Right lobe of liver (tissue), 6 donors: ENCODE measurements around the gene UFC1. TPM values are rescaled to one million over a fixed set of nuclear protein-coding genes. Genes with fewer than 3 reads are reported as not detected.
A peak's percentile ranks its signal among the peaks of the same experiment; 100 is the strongest.

Experiments used
- ATAC-seq, 4 donors: fragments of 200-7000 bp; cut with Tn5 transposase; one replicate each; pipeline ENCODE4 v1.9.1; 2020; ENCODE audit warnings: mild to moderate bottlenecking in 4 of 4, moderate library complexity in 4 of 4
- DNase-seq, 3 donors: peaks; one replicate each; pipeline ENCODE4 v3.0.0-alpha.2; 2020
- H3K27ac ChIP-seq, 3 donors: fragments of 200-600 bp; one replicate each; pipeline ENCODE4 v1.8.0; 2022
- H3K27me3 ChIP-seq, 2 donors: fragments of 200-600 bp; one replicate each; pipeline ENCODE4 v1.8.0; 2022
- H3K36me3 ChIP-seq, 4 donors: fragments of 200-600 bp; sonication (generic) in 1 of 4; one replicate each; pipeline versions ENCODE4 v1.5.1 to v1.8.0; 2017 to 2022; ENCODE audit warnings: control low read depth in 1 of 4
- H3K4me1 ChIP-seq, 4 donors: fragments of 200-600 bp; sonication (generic) in 1 of 4; one replicate each; pipeline versions ENCODE4 v1.5.1 to v1.8.0; 2017 to 2022; ENCODE audit warnings: control low read depth in 1 of 4
- H3K4me3 ChIP-seq, 3 donors: fragments of 200-600 bp; one replicate each; pipeline ENCODE4 v1.8.0; 2022
- H3K9me3 ChIP-seq, 4 donors: fragments of 200-600 bp; sonication (generic) in 1 of 4; one replicate each; pipeline versions ENCODE4 v1.5.1 to v1.8.0; 2017 to 2022; ENCODE audit warnings: control low read depth in 1 of 4
- POLR2A ChIP-seq: fragments of 450-650 bp; IDR thresholded peaks from one replicate; pipeline ENCODE4 v1.6.1; 2017; ENCODE audit warnings: antibody characterized with exemption, mild to moderate bottlenecking
- WGBS: methylation state at CpG from one replicate; pipeline ENCODE4 v1.1.6; 2018; ENCODE audit warnings: low coverage, low lambda C conversion rate; ENCODE audit not compliant: insufficient coverage; ENCODE audit errors: missing lambda C conversion rate; 5-methylcytosine and 5-hydroxymethylcytosine counted together
- intact Hi-C, 2 donors: fragments of 100-400 bp; cut with DNase I; formaldehyde crosslinking; loops; one replicate each; pipeline versions ENCODE4 v1.11.2 to v1.14.1; 2022
- total RNA-seq, 6 experiments: library from RNA; depleted of rRNA in 2 of 6; stranded (reverse); fragments of >200 nt in 2 of 6; fragmentation: NEBNext Ultra II Directional in 3 of 6; extraction: Animal tissue kit (Norgen Biotek cat#: 25700) in 3 of 6; gene quantifications; one replicate each; pipeline versions ENCODE4 v1.1.0 to v1.2.4, GENCODE V29; 2016 to 2023
- TF ChIP-seq, protein P1 (sequence below), 4 donors: fragments of 200-600 bp in 3 of 4; fragments of 450-650 bp in 1 of 4; IDR thresholded peaks; one replicate each; pipeline versions ENCODE4 v1.5.1 to v1.8.0; 2016 to 2022; ENCODE audit warnings: antibody characterized with exemption in 4 of 4, mild to moderate bottlenecking in 2 of 4
- donor health status: DM: no; HTN: yes; CAD: no.
- donor health status: DM: no; HTN: no; CAD: no.
- donor health status: DM: no; HTN: no; CAD: no.
- donor health status: DM: no; HTN: yes; CAD: no.
- donor health status: DM: no; HTN: yes; CAD: no.

Gene UFC1
- total RNA-seq, 6 experiments from 2014 or later, result 24.6 to 37.7 (median 35.3) TPM

- peak in 2 of 3 donors; percentile 14 to 46 for DNase-seq
- WGBS, result 96% methylated on average over 4 of the region's 11 CpGs
- Histone ChIP-seq H3K27me3 (no peaks in the 10 kb centered on the region), H3K36me3 (peaks cover 0 to 40% (median 14%) of the 10 kb centered on the region in 4 donors), H3K4me1 (peaks cover 0 to 24% (median 7%) of the 10 kb centered on the region in 4 donors), H3K9me3 (no peaks in the 10 kb centered on the region), H3K27ac (no peak overlapping the region), H3K4me3 (no peak overlapping the region)
- TF ChIP-seq POLR2A, result no peak
- TF ChIP-seq, protein P1, sequence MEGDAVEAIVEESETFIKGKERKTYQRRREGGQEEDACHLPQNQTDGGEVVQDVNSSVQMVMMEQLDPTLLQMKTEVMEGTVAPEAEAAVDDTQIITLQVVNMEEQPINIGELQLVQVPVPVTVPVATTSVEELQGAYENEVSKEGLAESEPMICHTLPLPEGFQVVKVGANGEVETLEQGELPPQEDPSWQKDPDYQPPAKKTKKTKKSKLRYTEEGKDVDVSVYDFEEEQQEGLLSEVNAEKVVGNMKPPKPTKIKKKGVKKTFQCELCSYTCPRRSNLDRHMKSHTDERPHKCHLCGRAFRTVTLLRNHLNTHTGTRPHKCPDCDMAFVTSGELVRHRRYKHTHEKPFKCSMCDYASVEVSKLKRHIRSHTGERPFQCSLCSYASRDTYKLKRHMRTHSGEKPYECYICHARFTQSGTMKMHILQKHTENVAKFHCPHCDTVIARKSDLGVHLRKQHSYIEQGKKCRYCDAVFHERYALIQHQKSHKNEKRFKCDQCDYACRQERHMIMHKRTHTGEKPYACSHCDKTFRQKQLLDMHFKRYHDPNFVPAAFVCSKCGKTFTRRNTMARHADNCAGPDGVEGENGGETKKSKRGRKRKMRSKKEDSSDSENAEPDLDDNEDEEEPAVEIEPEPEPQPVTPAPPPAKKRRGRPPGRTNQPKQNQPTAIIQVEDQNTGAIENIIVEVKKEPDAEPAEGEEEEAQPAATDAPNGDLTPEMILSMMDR (IDR thresholded peaks at IDR 0.05), result no peak
- intact Hi-C loops, result no loop called here
- no peak for ATAC-seq
These were observed 21.1 kb downstream of the UFC1 start for GRCh38 chr1:161174911-161175310.

DNA sequence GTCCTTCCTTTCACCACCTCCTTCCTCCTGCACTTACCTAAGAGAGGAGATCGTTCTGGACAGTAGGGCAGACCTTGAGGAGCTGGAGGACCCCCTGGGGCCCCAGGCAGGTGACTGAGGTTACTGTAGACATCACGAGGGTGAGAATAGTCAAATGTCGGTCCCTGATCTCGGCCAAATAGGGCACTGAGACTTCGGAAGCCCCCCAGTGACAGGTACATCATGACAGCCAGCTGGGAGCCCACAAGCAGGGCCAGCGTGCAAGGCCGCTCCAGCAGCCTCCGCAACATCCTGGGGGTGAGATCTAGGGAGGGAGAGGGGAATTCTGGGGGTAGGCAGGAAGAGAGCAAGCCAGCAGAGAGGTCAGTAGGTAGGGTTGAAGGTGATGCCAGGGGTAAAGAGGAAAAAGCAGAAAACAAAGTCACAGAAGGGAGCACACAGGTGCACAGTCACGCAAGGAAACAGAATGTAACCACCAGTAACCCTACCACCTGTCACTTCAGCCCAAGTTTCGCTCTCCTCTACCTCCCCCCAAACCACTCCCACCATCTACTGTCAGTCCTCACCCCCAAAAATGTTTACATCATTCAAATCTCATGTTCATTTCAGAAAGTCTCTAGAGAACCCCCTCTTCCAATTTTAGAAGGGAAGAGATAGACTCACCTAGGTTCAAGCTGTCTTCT is 22.1 kb downstream of the UFC1 start:
- ATAC-seq (no peak), DNase-seq (peak in 2 of 3 donors; percentile 14 to 40)
- H3K36me3 ChIP-seq, result peaks cover 0 to 34% (median 13%) of the 10 kb centered on the region in 4 donors
- H3K27me3 ChIP-seq, result no peaks in the 10 kb centered on the region
- peaks cover 0 to 24% (median 7%) of the 10 kb centered on the region in 4 donors for H3K4me1 ChIP-seq
- peak overlapping the region in 1 of 3 donors; percentile 80 for H3K27ac ChIP-seq
- WGBS, result 84% methylated on average over 7 of the region's 10 CpGs
- peak overlapping the region in 1 of 3 donors; percentile 72 for H3K4me3 ChIP-seq
- intact Hi-C loops, result no loop called here
- no peaks in the 10 kb centered on the region for H3K9me3 ChIP-seq
- TF ChIP-seq POLR2A, result no peak
- TF ChIP-seq, protein P1 (IDR thresholded peaks at IDR 0.05), result no peak

DNA sequence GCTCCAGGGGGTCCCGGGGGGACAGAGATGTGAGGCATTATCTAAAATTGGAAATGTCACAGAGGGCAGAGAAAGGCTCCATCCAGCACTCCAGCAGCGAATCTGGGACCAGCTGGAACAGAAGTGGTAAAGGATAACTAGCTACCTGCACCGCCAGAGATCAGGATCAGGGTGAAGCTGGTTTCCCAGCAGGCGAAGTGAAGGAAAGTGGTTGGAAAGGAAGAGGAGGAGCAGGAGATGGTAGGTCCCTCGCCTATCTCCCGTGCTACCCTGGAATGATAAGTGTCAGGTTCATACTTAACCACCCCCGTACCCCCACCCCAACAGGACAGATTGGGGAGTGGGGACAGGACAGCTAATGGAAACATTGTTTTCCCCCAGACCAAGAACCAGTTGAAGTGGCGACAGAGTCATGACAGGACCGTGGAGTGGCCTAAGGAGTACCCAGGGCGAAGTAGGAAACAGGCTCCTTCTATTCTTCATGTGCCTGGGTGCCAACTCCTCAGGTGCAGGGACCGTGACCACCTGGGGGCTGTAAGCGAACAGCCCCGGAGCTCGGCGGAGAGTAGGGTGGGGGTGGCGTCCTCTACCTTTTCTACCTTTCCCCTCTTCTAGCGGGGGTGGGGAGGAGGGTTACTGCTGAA is 22.8 kb downstream of the UFC1 start:
- DNase-seq (no peak), ATAC-seq (no peak)
- Histone ChIP-seq H3K4me1 (peaks cover 0 to 24% (median 7%) of the 10 kb centered on the region in 4 donors), H3K4me3 (peak overlapping the region; percentile 72 to 93 (median 73)), H3K36me3 (peaks cover 0 to 27% (median 10%) of the 10 kb centered on the region in 4 donors), H3K27ac (peak overlapping the region; percentile 71 to 86 (median 80)), H3K9me3 (no peaks in the 10 kb centered on the region), H3K27me3 (no peaks in the 10 kb centered on the region)
- intact Hi-C loops, result no loop called here
- WGBS, result 30% methylated on average over 11 of the region's 17 CpGs
- TF ChIP-seq, protein P1 (IDR thresholded peaks at IDR 0.05), result no peak
- TF ChIP-seq POLR2A, result no peak

DNA sequence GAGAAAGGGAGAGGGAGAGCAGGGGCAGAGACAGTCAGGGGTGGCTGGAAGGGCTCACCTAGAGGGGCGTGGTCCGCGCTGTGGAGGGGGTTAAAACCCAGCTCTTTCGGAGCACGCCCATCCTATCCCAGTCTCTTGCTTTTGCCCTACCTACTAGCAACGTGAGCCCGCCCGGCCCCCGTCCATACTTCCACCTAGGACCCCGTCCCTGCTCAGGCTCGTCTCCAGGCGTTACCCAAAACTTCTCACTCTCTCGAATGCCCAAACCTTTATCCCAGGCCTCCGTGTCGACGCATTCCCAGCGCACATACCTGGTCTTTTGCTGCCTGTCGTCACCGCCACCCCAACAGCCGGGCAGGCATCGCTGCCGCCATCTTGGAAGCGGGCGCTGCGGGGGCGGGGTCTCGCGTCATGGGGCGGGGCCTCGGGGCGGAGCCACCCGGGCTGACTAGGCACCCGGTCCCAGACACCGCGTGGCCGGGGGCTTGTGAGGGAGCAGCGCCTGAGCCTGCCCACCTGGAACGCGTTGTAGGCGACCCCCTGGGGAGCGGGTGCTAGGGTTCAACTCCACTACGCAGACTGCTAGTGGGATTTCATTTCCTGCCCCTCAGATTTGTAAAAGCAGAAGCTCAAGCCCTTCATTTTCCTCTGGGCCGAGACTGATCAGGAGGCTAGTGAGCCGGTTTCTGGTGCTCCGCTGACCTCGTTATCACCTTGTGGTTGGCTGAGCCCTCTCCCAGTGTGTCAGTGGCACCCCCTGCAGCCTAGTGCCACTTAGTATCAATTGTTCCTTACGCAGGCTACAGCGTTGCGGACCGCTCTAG is 23.5 kb downstream of the UFC1 start, which contains the start of gene B4GALT3:
Gene B4GALT3, minus strand, starts transcription at position 396 of the 824 bp plus-strand sequence. CDS start 1,447 bp downstream, outside the sequence.
- Histone ChIP-seq H3K9me3 (no peaks in the 10 kb centered on the region), H3K27me3 (no peaks in the 10 kb centered on the region), H3K4me1 (peaks cover 0 to 24% (median 7%) of the 10 kb centered on the region in 4 donors), H3K36me3 (peaks cover 0 to 22% (median 6%) of the 10 kb centered on the region in 4 donors), H3K4me3 (peak within 1 kb of the TSS; percentile 72 to 93 (median 73)), H3K27ac (peak within 1 kb of the TSS; percentile 71 to 86 (median 80))
- intact Hi-C loops, result no loop called here
- TF ChIP-seq, protein P1 (IDR thresholded peaks at IDR 0.05), result peak; percentile 23 to 48 (median 34)
- TF ChIP-seq POLR2A, result peak; percentile 81
- ATAC-seq (peak; percentile 95 to 97 (median 96)), DNase-seq (peak; percentile 93 to 94 (median 94))
- 3% methylated on average over 35 of the region's 50 CpGs for WGBS
